Fibroblast of lung (primary cell): ENCODE data around the gene PAQR7. TPM values are rescaled to one million over a fixed set of nuclear protein-coding genes. Genes with fewer than 3 reads are reported as not detected.

Source experiments
- DNase-seq, 2 donors: peaks; one replicate each; pipeline versions ENCODE4 v3.0.0 to v3.0.0-alpha.2; 2010; ENCODE audit warnings: low read depth in 2 of 2
- H2AFZ ChIP-seq: 2 replicates; pipeline ENCODE4 v1.5.1; 2012; ENCODE audit warnings: low read length, control low read depth, inconsistent platforms
- H3K27ac ChIP-seq: 2 replicates; pipeline ENCODE4 v1.5.1; 2011; ENCODE audit warnings: low read length, control low read depth; ENCODE audit not compliant: insufficient read depth
- H3K27me3 ChIP-seq: 2 replicates; pipeline ENCODE4 v1.5.1; 2011; ENCODE audit warnings: mild to moderate bottlenecking, low read length; ENCODE audit not compliant: control insufficient read depth, insufficient read depth
- H3K36me3 ChIP-seq: 2 replicates; pipeline ENCODE4 v1.5.1; 2011; ENCODE audit warnings: low read length; ENCODE audit not compliant: control insufficient read depth, insufficient read depth
- H3K4me1 ChIP-seq: 2 replicates; pipeline ENCODE4 v1.5.1; 2011; ENCODE audit warnings: low read length; ENCODE audit not compliant: control insufficient read depth, insufficient read depth; ENCODE audit errors: extremely low read depth
- H3K4me2 ChIP-seq: 2 replicates; pipeline ENCODE4 v1.5.1; 2011; ENCODE audit warnings: low read length, control low read depth; ENCODE audit not compliant: insufficient read depth; ENCODE audit errors: extremely low read depth
- H3K4me3 ChIP-seq, 4 experiments: fragments of 200-600 bp in 1 of 4; sonication (generic) in 1 of 4; replicated peaks in 1 of 4; 2 replicates each; pipeline ENCODE4 v1.5.1; 2011 to 2016; ENCODE audit warnings: low read length in 4 of 4, low read depth in 3 of 4, mild to moderate bottlenecking in 3 of 4, control low read depth in 2 of 4, inconsistent platforms in 1 of 4, mixed read lengths in 1 of 4; ENCODE audit not compliant: insufficient read depth in 1 of 4; ENCODE audit errors: control extremely low read depth in 1 of 4
- H3K79me2 ChIP-seq: 2 replicates; pipeline ENCODE4 v1.5.1; 2012; ENCODE audit warnings: mild to moderate bottlenecking, low read length, inconsistent platforms; ENCODE audit not compliant: control insufficient read depth, insufficient read depth
- H3K9ac ChIP-seq: 2 replicates; pipeline ENCODE4 v1.5.1; 2011; ENCODE audit warnings: mild to moderate bottlenecking, low read length, control low read depth; ENCODE audit not compliant: insufficient read depth
- H3K9me3 ChIP-seq: 2 replicates; pipeline ENCODE4 v1.5.1; 2012; ENCODE audit warnings: low read depth, low read length; ENCODE audit not compliant: control insufficient read depth, insufficient read depth
- H4K20me1 ChIP-seq: 2 replicates; pipeline ENCODE4 v1.5.1; 2011; ENCODE audit warnings: low read length; ENCODE audit not compliant: control insufficient read depth, insufficient read depth; ENCODE audit errors: extremely low read depth
- EZH2 ChIP-seq: IDR thresholded peaks from 2 replicates; pipeline ENCODE4 v1.5.1; 2012; ENCODE audit warnings: low read length, control low read depth, mild to moderate bottlenecking; ENCODE audit errors: missing control alignments
- polyA plus RNA-seq, 2 donors: library from polyadenylated mRNA; depleted of rRNA in 1 of 2; stranded (reverse) in 1 of 2; unstranded in 1 of 2; fragments of >200 nt; gene quantifications; 2 replicates each; pipeline ENCODE4 v1.2.1, GENCODE V29; 2011 to 2012; ENCODE audit warnings: missing spikeins in 1 of 2
- total RNA-seq: library from RNA; depleted of rRNA; stranded (reverse); fragments of >200 nt; gene quantifications from 2 replicates; pipeline ENCODE4 v1.2.1, GENCODE V29; 2014
- TF ChIP-seq, protein P1 (sequence below), 2 donors: IDR thresholded peaks in 1 of 2; conservative IDR thresholded peaks in 1 of 2; 1 replicate in 1 of 2; 2 replicates in 1 of 2; pipeline ENCODE4 v1.5.1; 2011 to 2012; ENCODE audit warnings: low read length in 2 of 2, control low read depth in 1 of 2, inconsistent platforms in 1 of 2, low read depth in 1 of 2, mild to moderate bottlenecking in 1 of 2

PAQR7 gene
- total and polyA plus RNA-seq, 2 donors (not counting 1 experiment from before 2014, with no cell fraction given), result 12.8 to 15.9 TPM

DNA sequence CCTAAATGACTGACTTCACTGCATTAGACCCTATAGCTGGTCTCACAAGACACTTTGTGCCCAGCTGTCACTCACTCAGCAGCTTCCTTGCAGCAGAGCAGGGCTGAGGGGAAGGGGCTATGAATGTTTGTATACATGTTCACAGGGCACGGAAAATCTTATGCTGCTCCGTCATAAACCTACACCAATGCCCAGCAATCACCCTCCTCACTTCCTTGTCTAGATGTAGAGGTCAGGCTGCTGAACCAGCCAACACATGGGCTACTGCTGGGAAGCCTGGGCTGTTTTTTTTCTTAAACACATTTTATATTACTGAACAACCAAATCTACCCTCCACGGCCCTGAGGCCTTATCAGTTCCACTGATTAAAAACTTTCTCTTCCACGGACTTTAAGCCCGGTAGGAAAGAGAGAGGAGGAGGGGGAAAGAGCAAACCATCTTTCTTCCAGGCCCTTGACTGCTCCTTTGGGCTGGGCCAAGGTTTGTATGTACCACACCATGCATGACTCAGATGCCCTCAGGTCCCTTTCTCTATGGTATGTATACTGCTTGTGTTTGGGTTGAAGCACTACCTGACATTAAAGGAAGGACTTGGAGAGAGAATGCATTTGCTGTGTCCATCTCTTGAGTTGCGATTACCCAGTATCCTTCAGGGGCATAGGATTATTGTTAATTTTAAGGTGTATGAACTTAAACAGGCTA is 43.0 kb downstream of the PAQR7 start:
- H3K27me3 ChIP-seq, result no peaks in the 10 kb centered on the region
- H3K9me3 ChIP-seq, result no peaks in the 10 kb centered on the region
- peaks cover 19% of the 10 kb centered on the region for H3K36me3 ChIP-seq
- H3K79me2 ChIP-seq, result no peaks in the 10 kb centered on the region
- H3K4me1 ChIP-seq, result no peaks in the 10 kb centered on the region
- TF ChIP-seq, protein P1, sequence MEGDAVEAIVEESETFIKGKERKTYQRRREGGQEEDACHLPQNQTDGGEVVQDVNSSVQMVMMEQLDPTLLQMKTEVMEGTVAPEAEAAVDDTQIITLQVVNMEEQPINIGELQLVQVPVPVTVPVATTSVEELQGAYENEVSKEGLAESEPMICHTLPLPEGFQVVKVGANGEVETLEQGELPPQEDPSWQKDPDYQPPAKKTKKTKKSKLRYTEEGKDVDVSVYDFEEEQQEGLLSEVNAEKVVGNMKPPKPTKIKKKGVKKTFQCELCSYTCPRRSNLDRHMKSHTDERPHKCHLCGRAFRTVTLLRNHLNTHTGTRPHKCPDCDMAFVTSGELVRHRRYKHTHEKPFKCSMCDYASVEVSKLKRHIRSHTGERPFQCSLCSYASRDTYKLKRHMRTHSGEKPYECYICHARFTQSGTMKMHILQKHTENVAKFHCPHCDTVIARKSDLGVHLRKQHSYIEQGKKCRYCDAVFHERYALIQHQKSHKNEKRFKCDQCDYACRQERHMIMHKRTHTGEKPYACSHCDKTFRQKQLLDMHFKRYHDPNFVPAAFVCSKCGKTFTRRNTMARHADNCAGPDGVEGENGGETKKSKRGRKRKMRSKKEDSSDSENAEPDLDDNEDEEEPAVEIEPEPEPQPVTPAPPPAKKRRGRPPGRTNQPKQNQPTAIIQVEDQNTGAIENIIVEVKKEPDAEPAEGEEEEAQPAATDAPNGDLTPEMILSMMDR (conservative IDR thresholded peaks at IDR 0.05 in 1 of 2, IDR thresholded peaks at IDR 0.05 in 1 of 2; ENCODE audit: low read depth in 1 of 2, low read length in 2 of 2), result no peak
- TF ChIP-seq EZH2, result no peak
- H3K4me2 ChIP-seq, result no peak overlapping the region
- no peak overlapping the region for H3K9ac ChIP-seq
- no peak overlapping the region for H2AFZ ChIP-seq
- no peak overlapping the region for H3K27ac ChIP-seq
- no peaks in the 10 kb centered on the region for H4K20me1 ChIP-seq
- DNase-seq, result no peak
- H3K4me3 ChIP-seq, result no peak overlapping the region

DNA sequence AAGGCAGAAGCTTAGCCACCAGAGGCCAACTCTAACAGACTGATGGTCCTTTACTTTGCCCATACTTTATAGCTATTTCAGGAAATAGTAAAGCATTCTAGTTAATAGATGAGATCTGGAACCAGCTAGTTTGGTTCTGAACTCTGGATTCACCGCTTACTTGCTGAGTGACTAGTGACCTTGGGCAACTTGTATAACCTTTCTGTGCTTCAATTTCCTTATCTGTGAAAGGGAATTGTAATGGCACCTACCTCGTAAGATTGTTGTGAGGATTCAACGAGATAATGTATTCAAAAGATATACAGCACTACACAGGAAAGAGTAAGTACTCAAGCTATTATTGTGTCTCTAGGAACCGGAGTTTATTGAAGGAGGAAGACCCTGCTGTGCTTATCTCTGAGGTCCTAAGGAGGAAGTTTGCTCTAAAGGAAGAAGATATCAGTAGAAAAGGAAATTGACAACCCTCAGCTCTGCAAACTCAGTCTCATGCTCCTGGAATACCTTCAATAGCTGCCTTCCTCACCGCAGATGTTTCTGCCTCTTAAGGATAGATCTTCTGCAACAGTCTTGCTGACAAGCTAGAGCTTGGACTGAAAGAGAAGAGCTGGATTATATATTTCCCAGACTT is 43.8 kb downstream of the PAQR7 start:
- no peak for DNase-seq
- Histone ChIP-seq H3K79me2 (no peaks in the 10 kb centered on the region), H3K36me3 (peaks cover 21% of the 10 kb centered on the region), H3K4me3 (no peak overlapping the region), H3K4me1 (no peaks in the 10 kb centered on the region), H2AFZ (no peak overlapping the region), H3K27ac (no peak overlapping the region), H3K4me2 (no peak overlapping the region), H3K9me3 (no peaks in the 10 kb centered on the region), H4K20me1 (no peaks in the 10 kb centered on the region), H3K9ac (no peak overlapping the region), H3K27me3 (no peaks in the 10 kb centered on the region)
- TF ChIP-seq, protein P1 (conservative IDR thresholded peaks at IDR 0.05 in 1 of 2, IDR thresholded peaks at IDR 0.05 in 1 of 2; ENCODE audit: low read depth in 1 of 2, low read length in 2 of 2), result no peak
- TF ChIP-seq EZH2, result no peak

DNA sequence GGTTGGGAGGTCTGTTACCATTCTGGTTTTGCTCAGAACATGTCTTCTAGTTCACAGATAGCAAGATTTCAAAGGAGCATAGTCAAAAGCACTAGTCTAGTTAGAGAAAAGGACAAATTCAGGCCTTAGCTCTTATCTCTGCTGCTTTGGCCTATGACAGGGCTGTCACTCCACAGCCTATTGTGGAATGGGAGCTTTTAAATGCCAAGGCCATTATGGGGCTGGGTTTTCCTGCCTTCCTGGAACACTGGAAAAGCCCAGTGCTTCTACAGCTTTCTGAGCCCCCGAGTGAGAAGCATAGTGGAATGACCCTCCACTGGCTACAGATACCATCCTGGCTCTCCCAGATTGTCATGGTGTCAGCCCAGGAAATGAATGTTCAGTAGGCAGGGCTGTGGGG is 46.5 kb downstream of the PAQR7 start:
- Histone ChIP-seq H3K27ac (no peak overlapping the region), H3K9ac (no peak overlapping the region), H2AFZ (no peak overlapping the region), H3K79me2 (no peaks in the 10 kb centered on the region), H3K4me1 (no peaks in the 10 kb centered on the region), H3K27me3 (no peaks in the 10 kb centered on the region), H3K4me3 (no peak overlapping the region), H3K9me3 (no peaks in the 10 kb centered on the region), H4K20me1 (no peaks in the 10 kb centered on the region), H3K4me2 (no peak overlapping the region), H3K36me3 (peaks cover 24% of the 10 kb centered on the region)
- DNase-seq, result no peak
- TF ChIP-seq EZH2, result no peak
- TF ChIP-seq, protein P1 (conservative IDR thresholded peaks at IDR 0.05 in 1 of 2, IDR thresholded peaks at IDR 0.05 in 1 of 2; ENCODE audit: low read depth in 1 of 2, low read length in 2 of 2), result no peak
